CD4-positive, alpha-beta T cell treated with Interleukin-15 for 4 hours (primary cell): ENCODE measurements around the gene SST.
"Not testable (repeated sequence)": the region's sequence is repeated elsewhere in the genome, so short reads cannot be mapped to it uniquely, and the experiment has no call there.

ENCODE experiments used
- DNase-seq: peaks from one replicate; pipeline ENCODE4 v3.0.0-alpha.2; 2020; ENCODE audit warnings: low spot score

The SST gene

DNA sequence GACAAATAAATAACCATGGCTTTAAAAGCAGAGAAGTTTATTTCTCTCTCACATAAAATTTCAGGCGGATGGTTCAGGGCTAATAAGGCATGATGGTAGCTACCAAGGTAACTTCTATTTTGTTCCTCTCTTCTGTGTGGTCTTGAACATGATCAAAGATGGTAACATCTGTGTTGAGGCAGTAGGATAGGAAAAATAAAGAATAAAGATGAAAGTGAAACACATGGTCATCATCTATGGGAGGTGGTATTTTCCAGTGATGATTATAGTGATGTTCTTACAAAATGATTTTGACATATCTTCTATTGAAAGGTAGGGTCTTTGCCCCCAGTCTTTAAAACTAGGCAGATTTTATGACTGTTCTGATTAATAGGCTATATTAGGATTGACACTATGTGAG is 14.2 kb upstream of the SST start:
- no peak for DNase-seq

DNA sequence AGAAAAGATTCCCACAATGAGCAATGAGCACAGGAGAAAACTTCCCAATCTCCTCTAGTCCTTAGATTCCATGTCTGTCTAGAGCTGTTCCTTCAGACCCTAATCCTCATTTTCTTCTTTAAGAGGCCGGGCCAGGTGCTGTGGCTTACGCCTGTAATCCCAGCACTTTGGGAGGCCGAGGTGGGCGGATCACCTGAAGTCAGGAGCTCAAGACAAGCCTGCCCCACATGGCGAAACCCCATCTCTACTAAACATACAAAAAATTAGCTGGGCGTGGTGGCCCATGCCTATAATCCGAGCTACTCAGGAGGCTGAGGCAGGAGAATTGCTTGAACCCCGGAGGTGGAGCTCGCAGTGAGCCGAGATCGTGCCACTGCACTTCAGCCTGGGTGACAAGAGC is 11.6 kb upstream of the SST start:
- DNase-seq, result not testable (repeated sequence)

DNA sequence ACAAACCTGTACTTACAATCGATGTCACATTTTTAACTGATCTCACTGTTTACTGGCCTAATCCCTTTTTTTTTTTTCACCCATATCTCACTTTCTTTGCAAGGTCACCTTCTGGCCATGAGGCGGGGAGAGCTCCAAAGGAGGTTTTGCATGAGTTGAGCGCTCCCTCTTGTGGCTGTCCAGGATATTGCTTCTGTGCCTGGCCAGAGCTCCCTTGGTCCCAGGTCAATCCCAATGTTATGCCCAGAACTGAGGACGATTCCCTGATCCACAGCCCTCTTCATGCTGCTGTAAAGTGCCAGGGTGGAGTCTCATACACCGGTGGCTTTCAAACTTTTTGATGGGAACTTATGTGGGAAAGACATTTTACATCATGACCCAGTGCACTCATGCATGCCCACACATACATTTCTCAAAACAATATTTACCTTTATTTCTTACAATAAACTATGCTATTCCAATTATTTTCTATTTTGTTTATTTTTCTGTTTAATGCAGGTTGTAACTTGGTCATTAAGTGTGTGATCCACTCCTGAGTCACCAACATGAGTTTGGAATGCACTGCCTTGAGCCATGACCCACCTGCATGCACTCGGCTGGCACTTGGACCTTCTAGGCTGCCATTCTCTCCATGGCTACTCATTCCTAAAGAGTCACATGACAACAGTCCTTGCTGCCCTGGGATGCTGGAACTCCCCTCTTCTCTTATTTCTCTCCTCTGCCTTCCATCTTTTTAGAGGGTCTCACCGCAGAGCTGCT is 9.6 kb upstream of the SST start:
- peak; percentile 61 for DNase-seq

DNA sequence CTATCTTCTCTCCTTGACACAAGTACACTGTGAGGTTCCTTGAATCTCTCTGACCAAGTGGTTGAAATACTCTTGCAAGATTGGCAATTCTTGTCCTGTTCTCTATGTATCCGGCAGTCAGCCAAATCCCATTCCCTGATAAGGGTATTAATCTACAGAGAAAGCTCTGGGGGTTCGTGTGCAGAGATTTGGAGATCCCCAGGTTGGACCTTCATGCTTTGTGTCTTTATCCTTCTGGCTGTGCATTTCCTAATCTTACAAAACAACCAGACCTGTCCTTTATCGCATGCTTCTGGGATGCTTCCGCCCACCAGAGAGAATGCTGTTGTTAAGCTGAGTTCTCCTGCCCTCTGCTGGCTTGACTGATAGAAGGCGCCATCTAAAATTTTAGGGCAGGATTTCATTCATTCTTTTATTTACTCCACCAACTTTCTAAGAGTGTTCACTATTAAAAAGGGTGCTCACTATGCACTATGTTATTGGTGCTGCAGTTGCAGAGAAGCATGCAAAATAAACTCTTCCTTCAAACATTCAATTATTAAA is 8.6 kb upstream of the SST start:
- DNase-seq, result no peak

DNA sequence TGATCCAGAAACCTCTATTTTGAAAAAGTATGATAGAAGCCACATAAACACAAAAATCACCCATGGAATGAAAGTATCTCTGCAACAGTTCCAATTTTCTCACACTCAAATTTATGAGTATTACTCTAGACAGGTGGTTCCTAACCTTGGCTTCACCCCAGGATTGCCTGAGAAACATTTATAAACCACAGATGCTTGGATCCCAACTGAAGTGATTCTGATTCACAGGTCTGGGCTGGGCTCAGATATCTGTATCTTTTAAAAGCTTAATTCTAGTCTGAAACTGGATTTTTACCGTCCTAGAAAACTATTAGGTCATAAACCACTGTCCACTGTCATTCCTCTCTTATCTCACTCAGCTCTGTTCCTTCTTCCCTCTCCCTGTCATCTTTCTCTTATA is 7.4 kb upstream of the SST start:
- no peak for DNase-seq

DNA sequence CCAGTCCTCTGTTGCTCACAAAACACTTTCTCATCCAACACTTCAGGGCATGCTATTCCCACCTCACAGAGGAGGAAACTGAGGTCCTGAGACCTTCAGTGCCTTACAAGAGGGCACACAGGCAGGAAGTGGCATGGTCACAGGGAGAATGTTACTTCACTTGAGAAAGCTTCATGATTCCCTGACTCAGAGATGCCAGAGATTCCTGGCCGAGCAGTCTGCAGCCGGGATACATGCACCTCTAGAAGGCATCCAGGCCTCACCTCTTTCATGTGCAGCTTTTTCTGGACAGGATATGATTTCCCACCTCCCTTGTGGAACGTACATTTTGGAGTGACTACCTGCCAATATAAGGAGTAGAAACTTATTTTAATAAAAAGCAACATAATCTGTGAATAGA is 2.8 kb upstream of the SST start:
- no peak for DNase-seq

DNA sequence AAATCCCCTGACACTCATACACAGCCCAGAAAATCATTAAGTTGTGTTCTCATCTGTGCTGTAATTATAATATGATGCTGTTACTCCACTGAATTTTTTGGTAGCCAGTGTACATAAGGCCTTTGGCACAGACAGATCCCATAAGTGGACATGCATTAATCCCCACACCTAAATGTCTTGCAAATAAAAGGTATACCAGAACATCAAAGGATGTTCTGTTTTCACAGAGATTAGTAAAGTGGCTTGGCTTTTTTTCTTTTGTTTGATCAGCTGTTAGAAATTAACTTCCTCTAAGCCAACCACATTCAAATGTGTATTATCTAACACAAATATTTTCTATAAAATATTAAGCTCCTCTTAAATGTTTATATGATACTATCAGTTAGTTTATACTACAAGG is 2.7 kb downstream of the SST start:
- DNase-seq, result no peak

DNA sequence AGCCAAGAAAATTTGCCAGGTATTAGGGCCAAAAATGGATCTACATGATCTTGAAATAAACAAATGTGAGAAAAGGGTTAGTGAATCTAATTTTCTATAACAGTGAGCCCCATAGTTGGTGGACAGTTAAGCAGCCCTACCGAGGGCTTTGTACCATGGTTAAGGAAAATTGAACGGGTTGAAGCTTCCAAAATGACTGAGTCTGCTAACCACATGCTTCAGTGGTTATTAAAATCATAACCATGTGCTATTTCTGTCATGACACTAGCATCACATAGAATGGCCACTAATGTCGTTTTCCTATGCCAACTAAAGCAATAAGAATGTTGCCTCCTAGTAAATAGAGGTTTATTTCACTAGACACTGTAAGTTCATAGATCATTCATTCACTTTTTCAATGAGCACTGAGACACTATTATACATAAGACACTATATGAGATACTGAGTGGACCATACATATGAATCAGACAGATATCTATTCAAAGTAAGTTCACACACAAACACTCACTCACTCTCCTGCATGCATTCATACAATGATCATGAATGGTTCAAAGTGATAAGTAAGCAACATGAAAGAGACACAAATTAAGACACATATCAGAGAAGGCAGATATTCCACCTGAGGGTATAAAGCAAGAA is 4.3 kb downstream of the SST start:
- DNase-seq, result no peak

DNA sequence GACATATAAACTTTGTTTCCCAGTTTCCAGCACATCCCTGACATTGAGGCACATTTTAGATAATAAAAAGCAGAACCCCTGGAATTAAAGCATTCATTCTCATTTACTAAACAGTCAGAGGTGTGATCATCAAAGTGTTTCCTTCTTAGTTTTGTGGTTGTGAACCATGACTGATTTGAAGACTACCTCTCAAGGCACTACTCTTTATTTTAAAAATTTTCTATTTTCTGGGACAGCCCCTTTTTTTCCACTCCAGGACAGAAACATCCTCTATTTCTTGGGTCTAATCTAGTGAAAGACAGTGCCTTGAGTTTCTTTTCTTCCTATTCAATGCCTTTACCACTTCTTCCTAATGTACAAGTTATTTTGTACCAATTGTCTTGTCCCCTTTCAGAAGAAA is 5.2 kb downstream of the SST start:
- DNase-seq, result no peak

DNA sequence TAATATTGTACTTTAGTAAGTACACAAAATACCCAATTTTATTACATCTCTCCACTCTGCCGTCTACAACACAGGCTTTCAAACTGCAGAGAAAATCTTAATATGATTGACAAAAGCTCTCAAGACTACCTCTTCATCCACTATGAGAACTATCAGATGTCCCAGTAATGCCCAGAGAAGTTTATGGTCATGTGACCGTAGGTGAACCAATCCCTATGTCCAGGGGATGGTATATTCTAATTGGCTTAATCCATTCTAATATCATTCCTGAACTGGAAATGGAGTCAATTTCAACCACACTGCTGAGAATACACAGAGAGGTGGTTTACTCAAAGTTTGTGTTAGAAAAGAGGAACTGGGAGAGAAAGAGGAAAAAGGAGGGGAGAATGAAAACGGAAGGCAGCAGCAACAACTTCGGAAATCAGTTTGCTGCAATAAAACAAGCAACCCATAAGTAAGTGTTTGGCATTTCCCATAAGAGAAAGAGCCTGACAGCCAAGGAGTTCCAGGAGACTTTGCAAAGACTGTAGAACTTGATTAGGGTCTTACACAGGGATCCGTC is 7.3 kb downstream of the SST start:
- DNase-seq, result no peak

DNA sequence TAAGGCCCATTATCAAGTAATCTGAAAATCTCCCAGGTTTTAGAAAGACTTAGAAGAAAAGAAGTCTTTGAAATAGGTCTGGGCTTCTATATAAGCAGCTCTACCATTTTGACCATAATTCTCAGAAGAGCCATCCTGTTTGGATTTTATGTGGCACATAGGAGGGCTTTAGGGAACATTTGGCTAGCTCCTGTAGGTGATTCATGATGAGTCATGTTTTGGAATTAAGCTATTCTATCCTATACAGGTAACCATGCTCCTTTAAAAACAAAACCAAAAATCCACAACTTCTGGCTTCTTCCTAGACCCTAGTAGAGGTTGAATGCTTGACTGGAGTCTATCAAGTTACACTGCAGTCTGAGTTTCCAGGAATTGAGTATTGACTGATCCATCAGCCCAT is 8.9 kb downstream of the SST start:
- no peak for DNase-seq

DNA sequence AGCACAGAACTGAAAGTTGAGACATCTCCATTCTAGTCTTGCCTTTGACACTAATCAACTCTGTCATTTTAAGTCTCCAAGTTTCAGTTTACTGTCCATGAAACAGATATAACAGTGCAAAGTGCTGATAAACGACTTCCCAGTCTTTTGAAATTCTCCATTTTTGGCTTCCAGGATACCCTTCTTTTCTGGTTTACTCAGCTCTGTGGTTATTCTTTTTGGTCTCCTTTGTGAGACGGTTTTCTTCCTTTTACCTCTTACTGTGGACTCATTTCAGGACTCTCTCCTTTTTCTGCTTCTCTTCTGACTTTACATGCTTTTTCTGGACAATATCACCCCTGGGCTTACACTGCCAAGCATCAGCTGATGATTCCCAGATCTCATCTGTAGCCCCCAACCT is 18.9 kb downstream of the SST start:
- DNase-seq, result no peak

DNA sequence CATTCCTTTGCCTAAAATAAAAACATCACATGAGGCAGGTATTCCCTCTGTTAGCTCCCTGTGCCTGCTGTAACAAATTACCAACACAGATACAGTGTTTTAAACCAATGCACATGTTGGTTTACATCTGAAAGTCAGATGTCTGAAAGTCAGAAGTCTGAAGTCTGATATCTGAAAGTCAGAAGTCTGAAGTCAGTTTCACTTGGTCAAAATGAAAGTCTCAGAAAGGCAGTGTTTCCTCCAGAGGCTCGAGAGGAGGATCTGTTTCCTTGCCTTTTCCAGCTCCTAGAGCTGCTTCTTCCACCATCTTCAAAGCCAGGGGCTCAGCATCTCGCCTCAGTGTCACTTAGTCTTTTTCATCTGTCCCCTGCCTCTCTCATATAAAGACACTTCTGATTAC is 22.0 kb downstream of the SST start:
- DNase-seq, result no peak

DNA sequence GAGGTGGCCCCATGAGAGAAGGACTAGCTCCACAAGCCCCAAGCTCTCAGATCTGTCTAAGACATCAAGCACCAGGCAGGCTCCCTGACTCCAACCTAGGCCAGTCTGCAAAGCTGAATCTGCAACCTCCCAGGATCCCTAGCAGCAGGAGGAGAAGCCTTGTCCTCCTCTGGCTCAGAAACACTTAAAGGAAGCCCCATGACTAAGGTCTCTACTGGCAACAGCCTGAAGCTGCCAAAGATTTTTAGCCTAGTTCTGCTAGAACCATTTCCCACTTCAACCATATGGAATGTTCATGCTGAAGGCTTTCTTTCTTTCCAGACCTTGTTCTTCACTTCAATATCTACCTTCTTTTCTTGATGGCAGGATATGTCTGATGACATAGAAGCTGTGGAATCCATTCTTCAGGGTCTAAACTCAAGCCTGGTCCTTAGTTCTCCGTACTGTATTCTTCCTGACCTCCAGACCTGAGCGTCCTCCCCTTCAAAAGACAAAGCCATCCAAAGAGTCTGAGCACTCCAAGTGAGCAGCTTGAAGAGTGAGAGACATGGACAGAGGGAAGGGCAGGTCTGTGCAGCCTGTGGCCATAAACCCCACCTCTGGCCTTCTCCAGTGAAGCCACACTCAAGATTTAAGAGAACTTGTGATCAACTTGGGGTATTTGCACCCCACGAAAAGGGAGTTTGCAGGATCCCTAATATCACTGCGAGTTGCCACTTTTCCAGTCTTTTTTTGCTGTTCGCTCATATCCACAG is 23.1 kb downstream of the SST start:
- no peak for DNase-seq

DNA sequence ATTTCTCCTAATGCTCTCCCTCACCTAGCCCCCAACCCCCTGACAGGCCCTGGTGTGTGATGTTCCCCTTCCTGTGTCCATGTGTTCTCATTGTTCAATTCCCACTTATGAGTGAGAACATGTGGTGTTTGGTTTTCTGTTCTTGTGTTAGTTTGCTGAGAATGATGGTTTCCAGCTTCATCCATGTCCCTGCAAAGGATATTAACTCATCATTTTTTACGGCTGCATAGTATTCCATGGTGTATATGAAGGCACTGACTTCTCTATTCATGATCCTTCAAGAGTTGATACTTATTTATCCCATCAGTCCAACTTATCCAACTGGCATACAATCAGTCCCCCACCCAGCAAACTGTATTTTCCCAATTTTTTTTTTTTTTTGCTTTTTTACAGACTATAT is 24.8 kb downstream of the SST start:
- not testable (repeated sequence) for DNase-seq

DNA sequence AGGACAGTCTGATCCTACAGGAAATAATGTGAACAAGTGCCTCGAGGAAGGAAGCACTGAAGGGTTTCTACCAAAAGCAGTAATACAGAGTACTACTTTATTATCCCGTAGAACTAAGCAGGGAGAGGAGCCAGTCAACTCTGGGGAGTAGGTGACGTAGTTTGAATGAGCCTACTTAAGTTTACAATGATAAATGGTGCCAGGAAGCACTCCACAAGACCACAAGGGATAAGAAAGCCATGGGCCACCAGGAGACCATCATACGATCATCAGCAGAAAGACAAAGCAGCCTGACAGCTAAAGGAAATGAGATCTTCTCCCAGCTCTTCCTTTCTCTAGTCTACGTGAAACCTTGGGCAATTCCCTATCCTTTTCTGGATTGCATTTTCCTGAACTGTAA is 27.3 kb downstream of the SST start:
- DNase-seq, result no peak

DNA sequence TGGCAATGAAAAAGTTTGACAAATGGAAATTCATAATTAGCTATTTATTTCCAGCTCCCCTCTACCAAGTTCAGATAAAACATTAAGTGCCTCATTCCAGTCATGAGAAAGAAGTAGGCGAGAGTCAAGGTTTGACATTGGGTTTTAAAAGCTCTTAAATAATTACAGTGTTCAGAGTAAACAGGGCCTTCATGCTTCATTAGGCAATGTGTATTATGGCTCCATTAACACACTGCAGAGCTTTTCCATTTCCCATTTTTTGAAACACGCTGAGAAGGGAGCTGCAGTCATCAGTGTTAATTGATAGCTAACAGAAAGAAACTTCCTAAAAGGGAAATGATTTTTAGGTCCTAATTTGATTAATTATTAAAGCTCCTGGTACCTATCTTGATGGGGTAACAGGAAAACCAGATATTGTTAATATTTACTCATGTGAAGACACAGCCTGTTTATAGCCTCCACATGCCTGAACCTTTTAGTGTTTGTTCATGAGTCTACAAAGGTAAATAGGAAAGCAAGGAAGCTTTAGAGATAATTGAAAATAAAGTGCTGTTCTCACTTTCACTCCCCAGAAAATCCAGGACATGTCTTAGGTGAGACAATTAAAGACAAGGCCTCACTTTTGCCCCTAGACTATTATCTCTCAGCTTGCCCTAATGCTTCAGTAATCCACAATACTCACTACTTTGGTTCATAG is 28.7 kb downstream of the SST start:
- no peak for DNase-seq

DNA sequence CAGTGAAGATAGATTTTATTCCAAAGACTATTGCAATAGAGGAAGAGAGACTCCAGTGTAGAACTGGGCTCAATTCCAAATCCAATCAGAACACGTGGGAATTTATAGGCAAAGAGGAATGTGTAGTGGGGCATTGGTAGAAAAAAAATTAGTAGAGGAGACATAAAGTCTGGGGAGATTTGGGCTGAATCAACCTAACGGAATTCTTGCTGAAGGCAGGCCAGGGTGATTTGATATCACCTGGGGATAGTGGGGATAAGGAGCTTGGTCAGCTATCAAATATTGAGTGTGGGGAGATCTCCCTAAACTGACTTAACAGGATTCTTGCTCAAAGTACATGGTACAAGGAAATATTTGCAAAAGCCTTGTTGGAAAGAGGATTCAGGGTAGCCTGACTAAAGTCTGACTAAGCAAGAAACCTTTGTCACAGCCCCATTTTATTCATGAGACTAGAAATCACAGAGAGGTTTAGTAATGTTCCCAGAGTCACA is 29.6 kb downstream of the SST start:
- no peak for DNase-seq

DNA sequence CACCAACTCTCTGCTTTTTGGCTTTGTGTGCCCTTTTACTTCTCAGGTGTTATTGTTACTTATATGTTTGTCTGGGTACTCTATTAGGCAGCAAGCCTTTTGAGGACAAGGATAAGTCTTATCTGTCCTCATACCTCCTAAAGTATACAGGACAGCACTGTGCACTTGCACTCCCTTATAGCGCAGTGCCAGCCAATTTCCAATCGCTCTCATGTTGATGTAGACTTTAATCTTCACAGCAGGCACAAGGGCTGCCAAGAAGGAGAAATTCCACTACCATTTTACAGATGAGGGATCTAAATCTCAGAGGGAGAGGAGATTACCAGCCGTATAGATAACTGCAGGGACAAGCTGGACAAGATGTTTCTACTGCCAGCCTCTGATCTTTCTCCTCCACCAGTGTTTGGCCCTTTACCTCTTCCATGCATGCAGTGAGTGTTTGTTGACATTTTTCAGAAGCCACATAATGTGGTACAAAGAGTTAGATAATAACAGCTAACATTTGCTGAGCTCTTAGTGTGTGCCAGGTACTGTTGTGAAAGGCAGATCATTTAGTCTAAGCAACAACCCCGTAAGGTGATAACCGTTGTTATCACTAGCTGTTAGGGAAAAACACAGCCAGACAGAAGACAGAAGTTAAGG is 30.1 kb downstream of the SST start:
- DNase-seq, result no peak

DNA sequence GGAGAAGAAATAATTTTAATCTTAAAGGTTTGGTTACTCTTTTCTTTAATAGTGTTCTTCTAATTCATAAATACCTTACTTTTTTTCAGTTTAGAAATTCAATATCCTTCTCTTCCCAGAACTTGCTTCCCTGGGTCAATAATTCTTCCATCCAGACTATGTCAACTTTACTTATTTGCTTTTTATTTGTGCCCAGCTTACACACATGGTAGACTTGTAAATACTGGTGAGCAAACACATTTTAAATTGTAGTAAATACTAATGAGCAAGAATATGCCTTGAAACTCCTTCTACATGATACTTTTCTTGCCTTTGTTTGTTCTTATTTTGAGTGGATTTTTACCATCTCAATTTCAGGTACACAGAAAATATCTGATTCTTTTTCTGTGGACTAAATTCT is 33.7 kb downstream of the SST start:
- DNase-seq, result no peak

DNA sequence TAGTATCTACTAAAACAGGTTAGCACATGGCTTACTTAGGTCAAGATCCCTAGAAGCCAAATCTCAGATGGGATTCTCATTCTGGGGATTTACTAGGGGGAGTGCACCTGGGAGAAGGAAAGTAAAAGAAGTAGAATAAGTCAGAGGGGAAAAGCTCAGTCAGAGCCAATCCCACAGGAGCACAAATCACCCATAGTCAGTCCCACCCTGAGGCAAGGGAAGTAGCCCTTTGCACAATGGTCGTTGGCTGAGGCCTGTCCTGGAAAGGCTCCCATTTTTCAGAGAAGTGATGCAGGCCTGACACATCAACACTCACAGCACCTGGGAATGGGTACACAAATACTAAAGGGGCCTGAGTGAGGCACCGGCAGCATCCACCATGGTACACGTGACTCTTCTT is 39.8 kb downstream of the SST start:
- no peak for DNase-seq
